HCT116 (cell line): Measurements from ENCODE around the gene MMD2. TPM values are rescaled to one million over a fixed set of nuclear protein-coding genes. Genes with fewer than 3 reads are reported as not detected.
A peak's percentile ranks its signal among the peaks of the same experiment; 100 is the strongest.

ENCODE experiments used
- ATAC-seq: fragments of 200-7000 bp; cut with Tn5 transposase; 2 replicates; pipeline ENCODE4 v1.9.1; 2020; ENCODE audit warnings: mild to moderate bottlenecking, moderate library complexity
- BruUV-seq: library from RNA; stranded (reverse); fragments of 400-500 nt; replicated peaks from 2 replicates; lab custom pipeline; 2021; lab: Mats Ljungman, UMichigan
- CTCF ChIA-PET: fragments of 300-600 bp; sonication (Branson Sonifier 250); formaldehyde crosslinking; loops from one replicate; lab custom pipeline; 2021; ENCODE audit warnings: antibody characterized with exemption; lab: Charles Lee
- POLR2A ChIA-PET: fragments of 300-600, 350-600 bp; sonication (Branson Sonifier 250); formaldehyde crosslinking; loops from one replicate; lab custom pipeline; 2021; ENCODE audit warnings: antibody characterized with exemption; lab: Charles Lee
- RAD21 ChIA-PET, 2 experiments: fragments of 300-600 bp; sonication (Branson Sonifier 250); formaldehyde crosslinking; loops; one replicate each; lab custom pipeline; 2023; ENCODE audit warnings: low total read pairs in 2 of 2; ENCODE audit not compliant: uncharacterized antibody in 2 of 2, unreplicated experiment in 2 of 2, low non-redundant PET in 1 of 2; lab: Charles Lee
- DNase-seq: peaks from one replicate; pipeline ENCODE4 v3.0.0-alpha.2; 2010; ENCODE audit warnings: low read depth, low spot score
- H2AFZ ChIP-seq: fragments of 200-600 bp; shearing (Covaris generic), sonication (generic); 2 replicates; pipeline ENCODE4 v1.6.1; 2017; ENCODE audit warnings: low read depth, mixed run types, mixed read lengths, antibody characterized with exemption, low read length; ENCODE audit not compliant: poor library complexity, severe bottlenecking
- H3K27ac ChIP-seq: 2 replicates; pipeline ENCODE4 v1.5.1; 2012; ENCODE audit warnings: low read depth, low read length
- H3K27me3 ChIP-seq: fragments of 200-600 bp; sonication (generic); 2 replicates; pipeline ENCODE4 v1.6.1; 2016; ENCODE audit warnings: mixed run types, low read length, mixed read lengths; ENCODE audit not compliant: insufficient read depth
- H3K36me3 ChIP-seq, 2 experiments: fragments of 200-500 bp in 1 of 2; fragments of 200-600 bp in 1 of 2; sonication (Bioruptor generic) in 1 of 2; sonication (generic) in 1 of 2; 2 replicates each; pipeline versions ENCODE4 v1.5.1 to v1.6.1; 2014 to 2016; ENCODE audit warnings: low read length in 2 of 2, inconsistent platforms in 1 of 2, mixed read lengths in 1 of 2, mixed run types in 1 of 2; ENCODE audit not compliant: insufficient read depth in 2 of 2, control insufficient read depth in 1 of 2
- H3K4me1 ChIP-seq, 2 experiments: fragments of 200-600 bp in 1 of 2; sonication (generic) in 1 of 2; 2 replicates each; pipeline versions ENCODE4 v1.5.1 to v1.6.1; 2012 to 2017; ENCODE audit warnings: low read length in 2 of 2, inconsistent platforms in 1 of 2, mild to moderate bottlenecking in 1 of 2, mixed read lengths in 1 of 2, mixed run types in 1 of 2, moderate library complexity in 1 of 2; ENCODE audit not compliant: insufficient read depth in 2 of 2, control insufficient read depth in 1 of 2
- H3K4me2 ChIP-seq: fragments of 200-600 bp; sonication (generic); 2 replicates; pipeline ENCODE4 v1.6.1; 2017; ENCODE audit warnings: mixed run types, low read length, mixed read lengths
- H3K4me3 ChIP-seq, 2 experiments: fragments of 200-600 bp in 1 of 2; sonication (generic) in 1 of 2; replicated peaks in 1 of 2; 2 replicates each; pipeline ENCODE4 v1.5.1; 2011 to 2016; ENCODE audit warnings: low read length in 2 of 2, control low read depth in 1 of 2, low read depth in 1 of 2, mild to moderate bottlenecking in 1 of 2, mixed read lengths in 1 of 2, mixed run types in 1 of 2
- H3K79me2 ChIP-seq: fragments of 200-600 bp; sonication (generic); 2 replicates; pipeline ENCODE4 v1.6.1; 2017; ENCODE audit warnings: mild to moderate bottlenecking, mixed run types, low read length, moderate library complexity, mixed read lengths; ENCODE audit not compliant: insufficient read depth
- H3K9ac ChIP-seq: fragments of 200-600 bp; sonication (generic); 2 replicates; pipeline ENCODE4 v1.6.1; 2016; ENCODE audit warnings: low read length, mixed read lengths
- H3K9me2 ChIP-seq: fragments of 200-600 bp; sonication (generic), shearing (Covaris generic); 2 replicates; pipeline ENCODE4 v1.6.1; 2017; ENCODE audit warnings: mixed run types, mild to moderate bottlenecking, moderate library complexity; ENCODE audit not compliant: insufficient read depth
- H3K9me3 ChIP-seq, 2 experiments: fragments of 200-500 bp in 1 of 2; fragments of 200-600 bp in 1 of 2; sonication (Bioruptor generic) in 1 of 2; sonication (generic) in 1 of 2; 2 replicates each; pipeline ENCODE4 v1.6.1; 2014 to 2017; ENCODE audit warnings: low read length in 2 of 2, mixed read lengths in 2 of 2, inconsistent platforms in 1 of 2, low read depth in 1 of 2, mild to moderate bottlenecking in 1 of 2, mixed run types in 1 of 2, moderate library complexity in 1 of 2; ENCODE audit not compliant: control insufficient read depth in 1 of 2, insufficient read depth in 1 of 2
- H4K20me1 ChIP-seq: fragments of 200-600 bp; sonication (generic), shearing (Covaris generic); 2 replicates; pipeline ENCODE4 v1.6.1; 2017; ENCODE audit warnings: mixed run types, mild to moderate bottlenecking, moderate library complexity; ENCODE audit not compliant: insufficient read depth
- ATF3 ChIP-seq: IDR thresholded peaks from 2 replicates; pipeline ENCODE4 v1.6.1; 2012
- CEBPB ChIP-seq: IDR thresholded peaks from 2 replicates; pipeline ENCODE4 v1.6.1; 2012; ENCODE audit warnings: low read depth
- CTCF ChIP-seq, 3 experiments: fragments of 200-600 bp in 1 of 3; sonication (generic) in 1 of 3; IDR thresholded peaks in 2 of 3; conservative IDR thresholded peaks in 1 of 3; 2 replicates each; pipeline ENCODE4 v1.5.1; 2012 to 2017; ENCODE audit warnings: low read depth in 2 of 3, low read length in 2 of 3, antibody characterized with exemption in 1 of 3, borderline replicate concordance in 1 of 3, control low read depth in 1 of 3, mild to moderate bottlenecking in 1 of 3, mixed read lengths in 1 of 3, mixed run types in 1 of 3, moderate library complexity in 1 of 3; ENCODE audit not compliant: insufficient read depth in 1 of 3
- EGR1 ChIP-seq: IDR thresholded peaks from 2 replicates; pipeline ENCODE4 v1.6.1; 2012; ENCODE audit warnings: low read depth
- ELF1 ChIP-seq: IDR thresholded peaks from 2 replicates; pipeline ENCODE4 v1.6.1; 2012; ENCODE audit warnings: low read depth, borderline replicate concordance
- EZH2phosphoT487 ChIP-seq: fragments of 200-600 bp; IDR thresholded peaks from 2 replicates; pipeline ENCODE4 v1.6.1; 2018; ENCODE audit warnings: antibody characterized with exemption, borderline replicate concordance
- FOSL1 ChIP-seq: IDR thresholded peaks from 2 replicates; pipeline ENCODE4 v1.6.1; 2012; ENCODE audit warnings: low read depth
- JUND ChIP-seq: IDR thresholded peaks from 2 replicates; pipeline ENCODE4 v1.6.1; 2012
- MAX ChIP-seq: IDR thresholded peaks from 2 replicates; pipeline ENCODE4 v1.6.1; 2012
- POLR2A ChIP-seq: IDR thresholded peaks from 2 replicates; pipeline ENCODE4 v1.7.0; 2011; ENCODE audit warnings: borderline replicate concordance; ENCODE audit not compliant: insufficient read depth, insufficient read length; ENCODE audit errors: extremely low read depth
- RAD21 ChIP-seq: IDR thresholded peaks from 2 replicates; pipeline ENCODE4 v1.6.1; 2012; ENCODE audit warnings: low read depth, mild to moderate bottlenecking
- SIN3A ChIP-seq: IDR thresholded peaks from 2 replicates; pipeline ENCODE4 v1.6.1; 2012; ENCODE audit warnings: low read depth
- SP1 ChIP-seq: IDR thresholded peaks from 2 replicates; pipeline ENCODE4 v1.6.1; 2012; ENCODE audit warnings: low read depth
- TCF7L2 ChIP-seq: IDR thresholded peaks from 2 replicates; pipeline ENCODE4 v1.7.0; 2011; ENCODE audit warnings: borderline replicate concordance, inconsistent platforms; ENCODE audit not compliant: insufficient read depth, insufficient read length; ENCODE audit errors: extremely low read depth
- ZFX ChIP-seq: fragments of 450-650 bp; IDR thresholded peaks from 2 replicates; pipeline ENCODE4 v1.6.1; 2017
- ZNF274 ChIP-seq: fragments of 200-500 bp; sonication (Bioruptor generic); IDR thresholded peaks from 2 replicates; pipeline ENCODE4 v1.6.1; 2014; ENCODE audit warnings: mild to moderate bottlenecking, low read depth, low read length, inconsistent platforms
- intact Hi-C: fragments of 100-400 bp; cut with micrococcal nuclease; formaldehyde crosslinking; loops from 2 replicates; pipeline ENCODE4 v1.10.0; 2022
- total RNA-seq: library from RNA; stranded (reverse); gene quantifications from one replicate; pipeline ENCODE4 v1.2.1, GENCODE V29; 2021; ENCODE audit not compliant: unreplicated experiment
- TF ChIP-seq, protein P1 (sequence below): IDR thresholded peaks from 2 replicates; pipeline ENCODE4 v1.6.1; 2012; ENCODE audit warnings: low read depth

Gene MMD2
- total RNA-seq, 1 experiment from 2014 or later, result not detected

DNA sequence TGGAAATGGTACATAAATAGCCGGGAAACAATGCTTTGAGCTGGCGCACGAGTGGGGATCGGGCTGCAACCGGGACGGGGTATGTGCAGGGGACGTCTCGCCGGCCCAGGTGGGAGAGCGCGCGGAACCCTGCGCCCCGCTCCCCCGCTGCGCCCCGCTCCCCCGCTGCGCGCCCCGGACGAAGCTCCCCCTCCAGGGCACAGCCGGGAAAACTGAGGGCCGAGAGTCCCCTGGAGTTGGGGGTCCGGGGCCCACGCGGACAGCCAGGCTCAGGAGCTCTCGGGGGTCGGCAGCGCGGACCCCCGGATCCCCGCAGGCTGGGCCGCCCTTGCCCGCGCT lies 76.0 kb downstream of the MMD2 start:
- Histone ChIP-seq H3K9me2 (no peaks in the 10 kb centered on the region), H4K20me1 (no peaks in the 10 kb centered on the region), H3K9me3 (no peaks in the 10 kb centered on the region), H3K4me3 (peak overlapping the region; percentile 45 to 71), H2AFZ (no peak overlapping the region), H3K27ac (peak overlapping the region; percentile 63; the same call in 1 of the 2 replicates), H3K79me2 (0 out of 2 replicates have a peak, but pooled peaks cover 4% of the 10 kb centered on the region), H3K4me2 (peak overlapping the region; percentile 68), H3K9ac (peak overlapping the region; percentile 80), H3K4me1 (peaks cover 0 to 8% of the 10 kb centered on the region in 2 experiments; a peak in 2 of 4 replicates), H3K27me3 (no peaks in the 10 kb centered on the region), H3K36me3 (no peaks in the 10 kb centered on the region)
- ATAC-seq, result no peak; the same call in 1 of the 2 replicates
- intact Hi-C loops, result loop anchor here (1.0 to 2.0 kb wide), 2 partner anchors 53 to 84 kb away; no protein-coding TSS in a partner anchor
- CTCF ChIA-PET, result interaction anchor here (0.6 to 2.2 kb wide), 24 partner anchors 10 to 206 kb away, joined by 3 to 14 read pairs (median 4); no protein-coding TSS in a partner anchor
- DNase-seq, result no peak
- POLR2A ChIA-PET, result no interaction called here
- no TSS peak for BruUV-seq
- TF ChIP-seq EZH2phosphoT487 (no peak), ZFX (no peak), CEBPB (no peak), MAX (no peak), TCF7L2 (no peak), ZNF274 (no peak), POLR2A (no peak), SIN3A (no peak), FOSL1 (no peak), ELF1 (no peak), ATF3 (no peak), CTCF (IDR thresholded peaks at IDR 0.05 in 2 of 3, conservative IDR thresholded peaks at IDR 0.05 in 1 of 3; ENCODE audit: borderline replicate concordance in 1 of 3, insufficient read depth in 1 of 3, low read depth in 2 of 3, low read length in 2 of 3) (no peak), RAD21 (no peak), EGR1 (no peak), SP1 (no peak), JUND (no peak)
- TF ChIP-seq, protein P1, sequence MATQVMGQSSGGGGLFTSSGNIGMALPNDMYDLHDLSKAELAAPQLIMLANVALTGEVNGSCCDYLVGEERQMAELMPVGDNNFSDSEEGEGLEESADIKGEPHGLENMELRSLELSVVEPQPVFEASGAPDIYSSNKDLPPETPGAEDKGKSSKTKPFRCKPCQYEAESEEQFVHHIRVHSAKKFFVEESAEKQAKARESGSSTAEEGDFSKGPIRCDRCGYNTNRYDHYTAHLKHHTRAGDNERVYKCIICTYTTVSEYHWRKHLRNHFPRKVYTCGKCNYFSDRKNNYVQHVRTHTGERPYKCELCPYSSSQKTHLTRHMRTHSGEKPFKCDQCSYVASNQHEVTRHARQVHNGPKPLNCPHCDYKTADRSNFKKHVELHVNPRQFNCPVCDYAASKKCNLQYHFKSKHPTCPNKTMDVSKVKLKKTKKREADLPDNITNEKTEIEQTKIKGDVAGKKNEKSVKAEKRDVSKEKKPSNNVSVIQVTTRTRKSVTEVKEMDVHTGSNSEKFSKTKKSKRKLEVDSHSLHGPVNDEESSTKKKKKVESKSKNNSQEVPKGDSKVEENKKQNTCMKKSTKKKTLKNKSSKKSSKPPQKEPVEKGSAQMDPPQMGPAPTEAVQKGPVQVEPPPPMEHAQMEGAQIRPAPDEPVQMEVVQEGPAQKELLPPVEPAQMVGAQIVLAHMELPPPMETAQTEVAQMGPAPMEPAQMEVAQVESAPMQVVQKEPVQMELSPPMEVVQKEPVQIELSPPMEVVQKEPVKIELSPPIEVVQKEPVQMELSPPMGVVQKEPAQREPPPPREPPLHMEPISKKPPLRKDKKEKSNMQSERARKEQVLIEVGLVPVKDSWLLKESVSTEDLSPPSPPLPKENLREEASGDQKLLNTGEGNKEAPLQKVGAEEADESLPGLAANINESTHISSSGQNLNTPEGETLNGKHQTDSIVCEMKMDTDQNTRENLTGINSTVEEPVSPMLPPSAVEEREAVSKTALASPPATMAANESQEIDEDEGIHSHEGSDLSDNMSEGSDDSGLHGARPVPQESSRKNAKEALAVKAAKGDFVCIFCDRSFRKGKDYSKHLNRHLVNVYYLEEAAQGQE, result no peak
- RAD21 ChIA-PET, result interaction anchor here in 1 of 2 experiments (1.4 kb wide), 1 partner anchor 53 kb away, joined by 3 read pairs; no protein-coding TSS in a partner anchor
